WTC11 (cell line): Measurements from ENCODE around the gene TNNT2. TPM values are rescaled to one million over a fixed set of nuclear protein-coding genes. Genes with fewer than 3 reads are reported as not detected.
A peak's percentile ranks its signal among the peaks of the same experiment; 100 is the strongest.

ENCODE experiments used
- ATAC-seq: fragments of 200-7000 bp; cut with Tn5 transposase; 2 replicates; pipeline ENCODE4 v1.10.0; 2021; ENCODE audit warnings: mild to moderate bottlenecking, moderate library complexity
- CTCF ChIA-PET: fragments of 300-600 bp; sonication (Branson Sonifier 250); formaldehyde crosslinking; loops from one replicate; lab custom pipeline; 2021; ENCODE audit warnings: antibody characterized with exemption; lab: Charles Lee
- POLR2A ChIA-PET: fragments of 350-600 bp; sonication (Branson Sonifier 250); formaldehyde crosslinking; loops from one replicate; lab custom pipeline; 2021; ENCODE audit warnings: antibody characterized with exemption; lab: Charles Lee
- DNase-seq: peaks from one replicate; pipeline ENCODE4 v3.0.0; 2021; ENCODE audit warnings: low spot score
- H3K27ac Mint-ChIP-seq: 2 replicates; pipeline ENCODE4 v1.8.0; 2021; ENCODE audit warnings: mixed read lengths
- H3K27me3 Mint-ChIP-seq: 2 replicates; pipeline ENCODE4 v1.8.0; 2021; ENCODE audit warnings: low read depth, mild to moderate bottlenecking, moderate library complexity, mixed read lengths
- H3K36me3 Mint-ChIP-seq: 2 replicates; pipeline ENCODE4 v1.8.0; 2021; ENCODE audit warnings: mixed read lengths
- H3K4me1 Mint-ChIP-seq: 2 replicates; pipeline ENCODE4 v1.8.0; 2022; ENCODE audit warnings: mixed read lengths
- H3K4me3 Mint-ChIP-seq: 2 replicates; pipeline ENCODE4 v1.8.0; 2021; ENCODE audit warnings: mild to moderate bottlenecking, moderate library complexity, mixed read lengths
- H3K9me3 Mint-ChIP-seq: 2 replicates; pipeline ENCODE4 v1.8.0; 2021; ENCODE audit warnings: mixed read lengths
- CREM ChIP-seq: sonication (generic); formaldehyde crosslinking; IDR thresholded peaks from 2 replicates; pipeline ENCODE4 v1.8.1; 2022; ENCODE audit warnings: mild to moderate bottlenecking, missing genetic modification reagents, moderate library complexity
- ETV6 ChIP-seq: sonication (generic); formaldehyde crosslinking; IDR thresholded peaks from 2 replicates; pipeline ENCODE4 v1.8.1; 2022; ENCODE audit warnings: mild to moderate bottlenecking, missing genetic modification reagents
- FOXP1 ChIP-seq: sonication (generic); formaldehyde crosslinking; IDR thresholded peaks from 2 replicates; pipeline ENCODE4 v1.8.0; 2022; ENCODE audit warnings: missing genetic modification reagents, mild to moderate bottlenecking, moderate library complexity, borderline replicate concordance
- MYBL2 ChIP-seq: sonication (generic); formaldehyde crosslinking; IDR thresholded peaks from 2 replicates; pipeline ENCODE4 v1.8.1; 2023; ENCODE audit warnings: mild to moderate bottlenecking, moderate library complexity, missing genetic modification reagents
- NR2C2 ChIP-seq: sonication (generic); formaldehyde crosslinking; IDR thresholded peaks from 2 replicates; pipeline ENCODE4 v1.8.0; 2022; ENCODE audit warnings: mild to moderate bottlenecking, missing genetic modification reagents
- RELA ChIP-seq: sonication (generic); formaldehyde crosslinking; IDR thresholded peaks from 2 replicates; pipeline ENCODE4 v1.8.1; 2022; ENCODE audit warnings: missing genetic modification reagents, mild to moderate bottlenecking, borderline replicate concordance
- SMAD3 ChIP-seq: sonication (generic); formaldehyde crosslinking; IDR thresholded peaks from 2 replicates; pipeline ENCODE4 v1.8.0; 2022; ENCODE audit warnings: missing genetic modification reagents, mild to moderate bottlenecking, borderline replicate concordance
- SMAD4 ChIP-seq: sonication (generic); formaldehyde crosslinking; IDR thresholded peaks from 2 replicates; pipeline ENCODE4 v1.8.0; 2022; ENCODE audit warnings: mild to moderate bottlenecking, missing genetic modification reagents
- SOX15 ChIP-seq: fragments of 250-450 bp; sonication (Bioruptor Pico); IDR thresholded peaks from 2 replicates; pipeline ENCODE4 v1.9.0; 2021; ENCODE audit warnings: mild to moderate bottlenecking
- SP1 ChIP-seq: sonication (generic); formaldehyde crosslinking; conservative IDR thresholded peaks from 2 replicates; pipeline ENCODE4 v1.8.1; 2022; ENCODE audit warnings: missing genetic modification reagents
- TEAD1 ChIP-seq: sonication (generic); formaldehyde crosslinking; IDR thresholded peaks from 2 replicates; pipeline ENCODE4 v1.8.0; 2022; ENCODE audit warnings: mild to moderate bottlenecking, missing genetic modification reagents
- TEAD4 ChIP-seq: sonication (generic); formaldehyde crosslinking; IDR thresholded peaks from 2 replicates; pipeline ENCODE4 v1.8.0; 2022; ENCODE audit warnings: mild to moderate bottlenecking, missing genetic modification reagents
- ZNF219 ChIP-seq: sonication (generic); formaldehyde crosslinking; IDR thresholded peaks from 2 replicates; pipeline ENCODE4 v1.8.0; 2023; ENCODE audit warnings: missing genetic modification reagents, mild to moderate bottlenecking, borderline replicate concordance
- ZNF263 ChIP-seq: sonication (generic); formaldehyde crosslinking; IDR thresholded peaks from 2 replicates; pipeline ENCODE4 v1.8.1; 2022; ENCODE audit warnings: low read depth, mild to moderate bottlenecking, moderate library complexity, missing genetic modification reagents
- ZNF396 ChIP-seq: fragments of 250-450 bp; sonication (Bioruptor Pico); IDR thresholded peaks from 2 replicates; pipeline ENCODE4 v1.8.0; 2021; ENCODE audit warnings: mild to moderate bottlenecking, moderate library complexity, borderline replicate concordance
- total RNA-seq: library from RNA; stranded (reverse); gene quantifications from 3 replicates; pipeline ENCODE4 v1.2.3, GENCODE V29; 2021
- TF ChIP-seq, protein P1 (sequence below): sonication (generic); formaldehyde crosslinking; IDR thresholded peaks from 2 replicates; pipeline ENCODE4 v1.8.0; 2022; ENCODE audit warnings: mild to moderate bottlenecking, missing genetic modification reagents
- TF ChIP-seq, protein P2 (sequence below): fragments of 250-450 bp; sonication (Bioruptor Pico); IDR thresholded peaks from 2 replicates; pipeline ENCODE4 v1.9.0; 2021; ENCODE audit warnings: mild to moderate bottlenecking
- TF ChIP-seq, protein P3 (sequence below): sonication (generic); formaldehyde crosslinking; IDR thresholded peaks from 2 replicates; pipeline ENCODE4 v1.8.1; 2022; ENCODE audit warnings: low read depth, mild to moderate bottlenecking, moderate library complexity, missing genetic modification reagents, borderline replicate concordance
- TF ChIP-seq, protein P4 (sequence below): sonication (generic); formaldehyde crosslinking; IDR thresholded peaks from 2 replicates; pipeline ENCODE4 v1.8.0; 2022; ENCODE audit warnings: mild to moderate bottlenecking, missing genetic modification reagents
- TF ChIP-seq, protein P5 (sequence below): sonication (generic); formaldehyde crosslinking; IDR thresholded peaks from 2 replicates; pipeline ENCODE4 v1.8.1; 2023; ENCODE audit warnings: mild to moderate bottlenecking, missing genetic modification reagents
- TF ChIP-seq, protein P6 (sequence below): sonication (generic); formaldehyde crosslinking; IDR thresholded peaks from 2 replicates; pipeline ENCODE4 v1.8.0; 2022; ENCODE audit warnings: mild to moderate bottlenecking, missing genetic modification reagents

The TNNT2 gene
- total RNA-seq, 1 experiment from 2014 or later, result 6.1 TPM

DNA sequence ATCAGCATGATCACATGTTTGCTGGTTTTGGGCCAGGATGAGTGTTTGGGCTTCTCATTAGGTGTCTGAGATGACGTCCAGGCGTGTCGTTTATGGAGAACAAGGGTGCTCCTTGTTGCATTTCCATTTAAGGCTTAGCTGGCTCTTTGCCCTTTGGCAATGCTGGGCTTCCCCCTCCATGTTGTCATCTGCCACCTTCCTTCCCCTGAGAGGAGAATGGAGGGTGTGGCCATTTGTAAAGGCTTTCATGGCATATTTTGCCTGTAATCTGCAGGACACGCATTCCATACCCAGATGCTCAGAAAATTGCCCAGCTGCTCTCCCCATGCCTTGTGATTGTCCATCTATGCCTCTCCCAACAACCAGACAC, 66.5 kb downstream of the TNNT2 start (continued):
- TF ChIP-seq ZNF219 (CRISPR knock-in tag) (no peak), CREM (no peak)
- TF ChIP-seq, protein P1, sequence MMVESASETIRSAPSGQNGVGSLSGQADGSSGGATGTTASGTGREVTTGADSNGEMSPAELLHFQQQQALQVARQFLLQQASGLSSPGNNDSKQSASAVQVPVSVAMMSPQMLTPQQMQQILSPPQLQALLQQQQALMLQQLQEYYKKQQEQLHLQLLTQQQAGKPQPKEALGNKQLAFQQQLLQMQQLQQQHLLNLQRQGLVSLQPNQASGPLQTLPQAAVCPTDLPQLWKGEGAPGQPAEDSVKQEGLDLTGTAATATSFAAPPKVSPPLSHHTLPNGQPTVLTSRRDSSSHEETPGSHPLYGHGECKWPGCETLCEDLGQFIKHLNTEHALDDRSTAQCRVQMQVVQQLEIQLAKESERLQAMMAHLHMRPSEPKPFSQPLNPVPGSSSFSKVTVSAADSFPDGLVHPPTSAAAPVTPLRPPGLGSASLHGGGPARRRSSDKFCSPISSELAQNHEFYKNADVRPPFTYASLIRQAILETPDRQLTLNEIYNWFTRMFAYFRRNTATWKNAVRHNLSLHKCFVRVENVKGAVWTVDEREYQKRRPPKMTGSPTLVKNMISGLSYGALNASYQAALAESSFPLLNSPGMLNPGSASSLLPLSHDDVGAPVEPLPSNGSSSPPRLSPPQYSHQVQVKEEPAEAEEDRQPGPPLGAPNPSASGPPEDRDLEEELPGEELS (CRISPR knock-in tag), result no peak

DNA sequence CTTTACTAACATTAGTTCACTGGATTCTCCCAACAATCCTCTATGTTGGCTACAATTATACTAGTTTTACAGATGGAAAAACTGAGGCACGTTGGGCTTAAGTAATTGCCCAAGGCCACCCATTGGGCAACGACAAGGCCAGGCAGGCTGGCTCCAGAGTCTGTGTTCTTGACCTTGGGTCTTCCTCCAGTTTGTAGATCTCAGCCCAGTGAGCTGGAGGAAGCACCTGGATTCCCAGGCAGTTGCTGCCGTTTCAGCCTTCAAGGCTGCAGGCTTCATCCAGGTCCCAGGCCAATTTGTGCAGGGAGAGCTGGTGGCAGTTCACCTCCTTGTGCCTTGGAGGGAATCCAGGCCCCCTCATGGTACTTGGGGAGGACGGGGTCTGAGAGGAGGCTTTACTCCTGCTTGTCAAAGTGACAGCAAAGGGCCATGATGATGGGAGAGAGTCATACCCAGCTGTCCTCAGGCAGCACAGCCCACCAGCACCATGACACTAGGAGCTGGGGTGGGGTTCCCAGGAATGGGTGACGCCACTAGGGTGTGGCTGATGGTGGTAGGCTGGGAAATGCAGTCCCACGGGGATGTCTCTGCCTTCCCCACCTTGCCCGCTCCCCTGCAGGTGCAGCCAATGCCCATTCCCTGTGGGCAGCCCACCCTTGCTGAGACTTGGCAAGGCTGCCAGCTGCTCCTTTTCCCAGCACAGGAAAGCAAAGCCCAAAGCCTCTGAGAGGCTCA, 67.1 kb downstream of the TNNT2 start:
- CTCF ChIA-PET, result interaction anchor here (1.7 to 4.2 kb wide), 4 partner anchors 36 to 126 kb away, joined by 8 to 37 read pairs (median 8); no protein-coding TSS in a partner anchor
- H3K9me3 Mint-ChIP-seq, result peaks cover 9% of the 10 kb centered on the region; the same call in 1 of the 2 replicates
- POLR2A ChIA-PET, result no interaction called here
- H3K27ac Mint-ChIP-seq, result no peak overlapping the region
- no peaks in the 10 kb centered on the region for H3K36me3 Mint-ChIP-seq
- peaks cover 32% of the 10 kb centered on the region for H3K27me3 Mint-ChIP-seq
- H3K4me3 Mint-ChIP-seq, result no peak overlapping the region
- no peak for TF ChIP-seq ZNF396
- TF ChIP-seq, protein P2, sequence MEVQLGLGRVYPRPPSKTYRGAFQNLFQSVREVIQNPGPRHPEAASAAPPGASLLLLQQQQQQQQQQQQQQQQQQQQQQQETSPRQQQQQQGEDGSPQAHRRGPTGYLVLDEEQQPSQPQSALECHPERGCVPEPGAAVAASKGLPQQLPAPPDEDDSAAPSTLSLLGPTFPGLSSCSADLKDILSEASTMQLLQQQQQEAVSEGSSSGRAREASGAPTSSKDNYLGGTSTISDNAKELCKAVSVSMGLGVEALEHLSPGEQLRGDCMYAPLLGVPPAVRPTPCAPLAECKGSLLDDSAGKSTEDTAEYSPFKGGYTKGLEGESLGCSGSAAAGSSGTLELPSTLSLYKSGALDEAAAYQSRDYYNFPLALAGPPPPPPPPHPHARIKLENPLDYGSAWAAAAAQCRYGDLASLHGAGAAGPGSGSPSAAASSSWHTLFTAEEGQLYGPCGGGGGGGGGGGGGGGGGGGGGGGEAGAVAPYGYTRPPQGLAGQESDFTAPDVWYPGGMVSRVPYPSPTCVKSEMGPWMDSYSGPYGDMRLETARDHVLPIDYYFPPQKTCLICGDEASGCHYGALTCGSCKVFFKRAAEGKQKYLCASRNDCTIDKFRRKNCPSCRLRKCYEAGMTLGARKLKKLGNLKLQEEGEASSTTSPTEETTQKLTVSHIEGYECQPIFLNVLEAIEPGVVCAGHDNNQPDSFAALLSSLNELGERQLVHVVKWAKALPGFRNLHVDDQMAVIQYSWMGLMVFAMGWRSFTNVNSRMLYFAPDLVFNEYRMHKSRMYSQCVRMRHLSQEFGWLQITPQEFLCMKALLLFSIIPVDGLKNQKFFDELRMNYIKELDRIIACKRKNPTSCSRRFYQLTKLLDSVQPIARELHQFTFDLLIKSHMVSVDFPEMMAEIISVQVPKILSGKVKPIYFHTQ, result no peak
- TF ChIP-seq, protein P3, sequence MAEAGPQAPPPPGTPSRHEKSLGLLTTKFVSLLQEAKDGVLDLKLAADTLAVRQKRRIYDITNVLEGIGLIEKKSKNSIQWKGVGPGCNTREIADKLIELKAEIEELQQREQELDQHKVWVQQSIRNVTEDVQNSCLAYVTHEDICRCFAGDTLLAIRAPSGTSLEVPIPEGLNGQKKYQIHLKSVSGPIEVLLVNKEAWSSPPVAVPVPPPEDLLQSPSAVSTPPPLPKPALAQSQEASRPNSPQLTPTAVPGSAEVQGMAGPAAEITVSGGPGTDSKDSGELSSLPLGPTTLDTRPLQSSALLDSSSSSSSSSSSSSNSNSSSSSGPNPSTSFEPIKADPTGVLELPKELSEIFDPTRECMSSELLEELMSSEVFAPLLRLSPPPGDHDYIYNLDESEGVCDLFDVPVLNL, result no peak
- no peak for TF ChIP-seq ZNF263 (CRISPR knock-in tag)
- TF ChIP-seq, protein P1 (CRISPR knock-in tag), result no peak
- peaks cover 12% of the 10 kb centered on the region for H3K4me1 Mint-ChIP-seq
- ATAC-seq (no peak), DNase-seq (no peak)

DNA sequence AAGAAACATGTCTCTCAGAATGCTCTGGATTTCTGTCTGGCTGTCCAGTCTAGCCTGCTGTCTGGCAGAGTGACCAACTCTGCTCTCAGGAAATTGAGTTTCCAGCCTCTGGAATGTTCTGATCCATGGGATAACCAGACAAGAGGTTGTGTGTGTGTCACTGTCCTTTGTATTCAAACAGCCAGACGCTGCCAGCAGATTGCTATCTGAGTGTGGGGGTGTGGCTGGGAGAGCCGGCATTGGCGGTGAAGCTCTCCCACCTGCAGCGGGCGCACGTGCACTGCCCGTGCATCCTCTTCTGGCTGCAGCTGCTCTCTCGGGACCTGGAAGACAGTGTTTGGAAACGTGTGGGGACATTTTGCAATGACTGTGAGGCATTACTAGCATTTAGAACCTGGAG, 68.1 kb downstream of the TNNT2 start:
- DNase-seq, result peak; percentile 78
- Mint-ChIP-seq H3K9me3 (peaks cover 4% of the 10 kb centered on the region; the same call in 1 of the 2 replicates), H3K4me3 (no peak overlapping the region), H3K4me1 (peaks cover 12% of the 10 kb centered on the region), H3K36me3 (no peaks in the 10 kb centered on the region), H3K27ac (no peak overlapping the region), H3K27me3 (peaks cover 32% of the 10 kb centered on the region)
- ATAC-seq, result peak; percentile 92
- POLR2A ChIA-PET, result no interaction called here
- CTCF ChIA-PET, result interaction anchor here (0.7 to 4.2 kb wide), 21 partner anchors 8 to 337 kb away, joined by 3 to 55 read pairs (median 6); partner anchors contain the start of gene PHLDA3
- TF ChIP-seq NR2C2 (CRISPR knock-in tag), result 0 out of 2 replicates have a peak, but pooled peaks have one; percentile 54
- TF ChIP-seq TEAD4, result peak; percentile 69; the same call in 1 of the 2 replicates
- TF ChIP-seq, protein P4, sequence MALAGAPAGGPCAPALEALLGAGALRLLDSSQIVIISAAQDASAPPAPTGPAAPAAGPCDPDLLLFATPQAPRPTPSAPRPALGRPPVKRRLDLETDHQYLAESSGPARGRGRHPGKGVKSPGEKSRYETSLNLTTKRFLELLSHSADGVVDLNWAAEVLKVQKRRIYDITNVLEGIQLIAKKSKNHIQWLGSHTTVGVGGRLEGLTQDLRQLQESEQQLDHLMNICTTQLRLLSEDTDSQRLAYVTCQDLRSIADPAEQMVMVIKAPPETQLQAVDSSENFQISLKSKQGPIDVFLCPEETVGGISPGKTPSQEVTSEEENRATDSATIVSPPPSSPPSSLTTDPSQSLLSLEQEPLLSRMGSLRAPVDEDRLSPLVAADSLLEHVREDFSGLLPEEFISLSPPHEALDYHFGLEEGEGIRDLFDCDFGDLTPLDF, result peak; percentile 57; the same call in 1 of the 2 replicates
- TF ChIP-seq SOX15 (CRISPR knock-in tag), result no peak
- TF ChIP-seq MYBL2 (CRISPR knock-in tag), result 0 out of 2 replicates have a peak, but pooled peaks have one; percentile 50
- TF ChIP-seq SMAD3 (CRISPR knock-in tag), result peak; percentile 81; the same call in 1 of the 2 replicates
- peak; percentile 86 for TF ChIP-seq SMAD4 (CRISPR knock-in tag)
- peak; percentile 46; the same call in 1 of the 2 replicates for TF ChIP-seq SP1 (CRISPR knock-in tag)
- TF ChIP-seq, protein P5, sequence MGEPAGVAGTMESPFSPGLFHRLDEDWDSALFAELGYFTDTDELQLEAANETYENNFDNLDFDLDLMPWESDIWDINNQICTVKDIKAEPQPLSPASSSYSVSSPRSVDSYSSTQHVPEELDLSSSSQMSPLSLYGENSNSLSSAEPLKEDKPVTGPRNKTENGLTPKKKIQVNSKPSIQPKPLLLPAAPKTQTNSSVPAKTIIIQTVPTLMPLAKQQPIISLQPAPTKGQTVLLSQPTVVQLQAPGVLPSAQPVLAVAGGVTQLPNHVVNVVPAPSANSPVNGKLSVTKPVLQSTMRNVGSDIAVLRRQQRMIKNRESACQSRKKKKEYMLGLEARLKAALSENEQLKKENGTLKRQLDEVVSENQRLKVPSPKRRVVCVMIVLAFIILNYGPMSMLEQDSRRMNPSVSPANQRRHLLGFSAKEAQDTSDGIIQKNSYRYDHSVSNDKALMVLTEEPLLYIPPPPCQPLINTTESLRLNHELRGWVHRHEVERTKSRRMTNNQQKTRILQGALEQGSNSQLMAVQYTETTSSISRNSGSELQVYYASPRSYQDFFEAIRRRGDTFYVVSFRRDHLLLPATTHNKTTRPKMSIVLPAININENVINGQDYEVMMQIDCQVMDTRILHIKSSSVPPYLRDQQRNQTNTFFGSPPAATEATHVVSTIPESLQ (CRISPR knock-in tag), result no peak
- no peak for TF ChIP-seq RELA
- TF ChIP-seq ETV6, result peak; percentile 57; the same call in 1 of the 2 replicates
- peak; percentile 77 for TF ChIP-seq TEAD1 (CRISPR knock-in tag)
- TF ChIP-seq FOXP1 (CRISPR knock-in tag), result peak; percentile 96
- TF ChIP-seq, protein P6, sequence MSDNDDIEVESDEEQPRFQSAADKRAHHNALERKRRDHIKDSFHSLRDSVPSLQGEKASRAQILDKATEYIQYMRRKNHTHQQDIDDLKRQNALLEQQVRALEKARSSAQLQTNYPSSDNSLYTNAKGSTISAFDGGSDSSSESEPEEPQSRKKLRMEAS (CRISPR knock-in tag), result peak; percentile 97
